Glutamatergic neuron (in vitro differentiated cells): ENCODE measurements around the gene CD109. TPM values are rescaled to one million over a fixed set of nuclear protein-coding genes. Genes with fewer than 3 reads are reported as not detected.
A peak's percentile ranks its signal among the peaks of the same experiment; 100 is the strongest.
"Not testable (repeated sequence)": the region's sequence is repeated elsewhere in the genome, so short reads cannot be mapped to it uniquely, and the experiment has no call there.

ENCODE experiments used
- DNase-seq: peaks from one replicate; pipeline ENCODE4 v3.0.0; 2022
- H3K27ac Mint-ChIP-seq: one replicate; pipeline ENCODE4 v1.8.0; 2020; ENCODE audit warnings: mild to moderate bottlenecking, mixed read lengths, inconsistent platforms; ENCODE audit not compliant: unreplicated experiment
- H3K27me3 Mint-ChIP-seq: one replicate; pipeline ENCODE4 v1.8.0; 2020; ENCODE audit warnings: mild to moderate bottlenecking, moderate library complexity, mixed read lengths, inconsistent platforms; ENCODE audit not compliant: unreplicated experiment
- H3K36me3 Mint-ChIP-seq: one replicate; pipeline ENCODE4 v1.8.0; 2020; ENCODE audit warnings: mild to moderate bottlenecking, mixed read lengths, inconsistent platforms; ENCODE audit not compliant: unreplicated experiment
- H3K4me1 Mint-ChIP-seq: one replicate; pipeline ENCODE4 v1.8.0; 2020; ENCODE audit warnings: mild to moderate bottlenecking, low read depth, mixed read lengths, inconsistent platforms; ENCODE audit not compliant: unreplicated experiment
- H3K4me3 Mint-ChIP-seq: one replicate; pipeline ENCODE4 v1.8.0; 2020; ENCODE audit warnings: mild to moderate bottlenecking, mixed read lengths, inconsistent platforms; ENCODE audit not compliant: unreplicated experiment
- H3K9me3 Mint-ChIP-seq: one replicate; pipeline ENCODE4 v1.8.0; 2020; ENCODE audit warnings: mild to moderate bottlenecking, moderate library complexity, mixed read lengths, inconsistent platforms; ENCODE audit not compliant: unreplicated experiment
- total RNA-seq: library from RNA; stranded (reverse); fragmentation: NEBNext Ultra II Directional; extraction: Animal tissue kit (Norgen Biotek cat#: 25700); gene quantifications from one replicate; pipeline ENCODE4 v1.2.1, GENCODE V29; 2021; ENCODE audit not compliant: unreplicated experiment
- TF ChIP-seq, protein P1 (sequence below): fragments of 200-600 bp; sonication (generic); IDR thresholded peaks from one replicate; pipeline ENCODE4 v1.5.0; 2021; ENCODE audit not compliant: partially characterized antibody, unreplicated experiment

Gene CD109
- total RNA-seq, 1 donor from 2014 or later, result 0.49 TPM

DNA sequence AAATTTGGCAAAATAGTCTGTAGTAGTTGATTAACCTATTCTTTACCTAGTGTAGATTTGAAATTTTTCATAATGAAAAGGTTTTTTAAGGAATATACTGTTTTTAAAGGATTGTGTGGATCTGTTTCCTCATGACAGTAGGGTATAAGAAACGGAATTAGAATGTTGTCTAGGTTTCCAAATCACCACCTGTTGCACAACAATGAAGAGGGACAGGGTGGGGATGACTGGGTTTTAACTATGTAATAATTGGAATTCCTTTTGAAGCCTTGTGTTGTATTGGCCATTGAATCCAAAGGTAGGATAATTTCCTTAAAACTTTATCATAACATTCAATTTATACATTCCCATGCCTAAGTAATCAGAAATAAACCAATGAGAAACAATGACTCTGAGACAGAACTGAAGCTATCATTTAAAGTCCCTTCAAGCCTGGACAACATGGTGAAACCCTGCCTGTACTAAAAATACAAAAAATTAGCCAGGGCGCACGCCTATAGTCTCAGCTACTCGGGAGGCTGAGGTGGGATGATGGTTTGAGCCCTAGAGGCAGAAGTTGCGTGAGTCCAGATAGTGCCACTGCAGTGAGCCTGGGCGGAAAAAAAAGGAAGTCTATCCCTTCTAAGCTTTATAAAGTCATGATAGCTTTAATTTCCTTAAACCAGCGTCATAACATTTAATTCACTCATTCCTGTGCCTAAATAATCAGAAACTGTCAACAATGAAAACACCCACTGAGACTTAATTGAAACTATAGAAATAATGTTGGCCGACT is 23.9 kb upstream of the CD109 start:
- Mint-ChIP-seq H3K4me3 (no peak overlapping the region), H3K27me3 (peaks cover 2% of the 10 kb centered on the region), H3K9me3 (no peaks in the 10 kb centered on the region), H3K36me3 (no peaks in the 10 kb centered on the region), H3K27ac (no peak overlapping the region), H3K4me1 (peaks cover 4% of the 10 kb centered on the region)
- no peak for DNase-seq
- TF ChIP-seq, protein P1, sequence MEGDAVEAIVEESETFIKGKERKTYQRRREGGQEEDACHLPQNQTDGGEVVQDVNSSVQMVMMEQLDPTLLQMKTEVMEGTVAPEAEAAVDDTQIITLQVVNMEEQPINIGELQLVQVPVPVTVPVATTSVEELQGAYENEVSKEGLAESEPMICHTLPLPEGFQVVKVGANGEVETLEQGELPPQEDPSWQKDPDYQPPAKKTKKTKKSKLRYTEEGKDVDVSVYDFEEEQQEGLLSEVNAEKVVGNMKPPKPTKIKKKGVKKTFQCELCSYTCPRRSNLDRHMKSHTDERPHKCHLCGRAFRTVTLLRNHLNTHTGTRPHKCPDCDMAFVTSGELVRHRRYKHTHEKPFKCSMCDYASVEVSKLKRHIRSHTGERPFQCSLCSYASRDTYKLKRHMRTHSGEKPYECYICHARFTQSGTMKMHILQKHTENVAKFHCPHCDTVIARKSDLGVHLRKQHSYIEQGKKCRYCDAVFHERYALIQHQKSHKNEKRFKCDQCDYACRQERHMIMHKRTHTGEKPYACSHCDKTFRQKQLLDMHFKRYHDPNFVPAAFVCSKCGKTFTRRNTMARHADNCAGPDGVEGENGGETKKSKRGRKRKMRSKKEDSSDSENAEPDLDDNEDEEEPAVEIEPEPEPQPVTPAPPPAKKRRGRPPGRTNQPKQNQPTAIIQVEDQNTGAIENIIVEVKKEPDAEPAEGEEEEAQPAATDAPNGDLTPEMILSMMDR, result no peak

DNA sequence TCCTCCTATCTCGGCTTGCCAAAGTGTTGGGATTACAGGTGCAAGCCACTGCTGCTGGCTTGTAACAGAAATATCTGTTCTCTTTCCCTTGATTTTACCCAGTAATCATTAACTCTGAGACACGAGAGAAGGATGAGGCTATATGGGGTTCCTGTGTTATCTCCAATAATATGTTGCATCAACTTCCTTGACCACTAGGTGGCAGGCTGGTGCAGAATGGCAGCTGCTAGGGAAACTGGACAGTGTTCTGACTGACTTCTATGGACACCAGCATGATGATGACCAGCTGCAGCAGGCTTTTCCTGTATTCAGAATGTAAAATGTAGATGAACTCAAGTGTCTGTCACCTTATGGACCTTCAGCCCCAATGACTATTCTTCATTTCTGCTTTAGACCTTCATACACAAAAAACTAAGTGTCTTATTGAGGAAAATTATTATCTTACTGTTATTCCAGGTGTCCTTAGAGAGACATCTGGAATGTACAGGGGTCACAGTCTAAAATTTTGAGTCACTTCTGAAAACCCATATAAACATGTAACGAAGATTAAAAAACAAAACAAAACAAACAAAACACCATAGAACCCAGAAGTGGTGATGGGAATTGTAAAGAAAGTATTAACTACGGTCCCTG is 20.4 kb upstream of the CD109 start:
- H3K27ac Mint-ChIP-seq, result no peak overlapping the region
- H3K36me3 Mint-ChIP-seq, result no peaks in the 10 kb centered on the region
- H3K4me1 Mint-ChIP-seq, result peaks cover 3% of the 10 kb centered on the region
- H3K9me3 Mint-ChIP-seq, result no peaks in the 10 kb centered on the region
- peak; percentile 80 for DNase-seq
- no peak overlapping the region for H3K4me3 Mint-ChIP-seq
- H3K27me3 Mint-ChIP-seq, result peaks cover 2% of the 10 kb centered on the region
- TF ChIP-seq, protein P1, result peak; percentile 95

DNA sequence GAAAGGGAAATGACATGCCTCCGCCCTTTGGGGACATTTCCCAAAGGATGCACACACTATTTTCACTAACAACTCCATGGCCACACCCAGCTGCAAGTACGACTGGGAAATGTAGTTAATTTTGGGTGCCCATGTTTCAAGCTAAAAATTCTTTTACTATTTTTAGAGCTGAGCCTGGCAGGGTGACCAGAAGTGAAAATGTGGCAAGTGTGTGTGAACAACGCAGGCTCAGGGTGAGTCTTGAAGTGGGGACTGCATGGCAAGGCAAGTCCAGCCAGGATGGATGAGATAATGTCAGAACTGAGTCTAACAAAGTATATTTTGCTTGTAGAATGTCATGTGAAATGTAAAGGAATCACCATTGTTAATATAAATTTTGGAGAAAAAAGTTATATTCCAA is 17.0 kb upstream of the CD109 start:
- H3K27me3 Mint-ChIP-seq, result no peaks in the 10 kb centered on the region
- no peak overlapping the region for H3K4me3 Mint-ChIP-seq
- peaks cover 3% of the 10 kb centered on the region for H3K9me3 Mint-ChIP-seq
- DNase-seq, result no peak
- no peaks in the 10 kb centered on the region for H3K4me1 Mint-ChIP-seq
- H3K27ac Mint-ChIP-seq, result no peak overlapping the region
- TF ChIP-seq, protein P1, result no peak
- H3K36me3 Mint-ChIP-seq, result peaks cover 13% of the 10 kb centered on the region

DNA sequence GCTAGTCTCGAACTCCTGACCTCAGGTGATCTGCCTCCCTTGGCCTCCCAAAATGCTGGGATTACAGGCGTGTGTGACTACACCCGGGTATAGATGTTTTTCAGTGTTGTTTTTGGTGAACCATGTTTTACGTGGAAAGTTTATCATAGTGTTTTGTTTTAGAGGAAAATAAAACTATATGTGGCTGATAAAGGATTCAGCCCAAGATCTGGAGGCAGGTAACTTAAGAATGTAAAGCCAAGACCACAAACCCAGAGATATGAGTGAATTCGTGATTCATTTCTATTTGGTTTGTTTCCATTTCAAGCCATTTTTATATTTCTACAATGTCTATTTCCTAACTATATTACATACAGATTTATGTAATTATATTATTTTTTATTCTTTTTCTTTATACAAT is 16.2 kb upstream of the CD109 start:
- DNase-seq, H3K27me3 Mint-ChIP-seq, H3K27ac Mint-ChIP-seq, H3K4me3 Mint-ChIP-seq, H3K4me1 Mint-ChIP-seq, H3K9me3 Mint-ChIP-seq: not testable (repeated sequence)
- H3K36me3 Mint-ChIP-seq, result peaks cover 13% of the 10 kb centered on the region

DNA sequence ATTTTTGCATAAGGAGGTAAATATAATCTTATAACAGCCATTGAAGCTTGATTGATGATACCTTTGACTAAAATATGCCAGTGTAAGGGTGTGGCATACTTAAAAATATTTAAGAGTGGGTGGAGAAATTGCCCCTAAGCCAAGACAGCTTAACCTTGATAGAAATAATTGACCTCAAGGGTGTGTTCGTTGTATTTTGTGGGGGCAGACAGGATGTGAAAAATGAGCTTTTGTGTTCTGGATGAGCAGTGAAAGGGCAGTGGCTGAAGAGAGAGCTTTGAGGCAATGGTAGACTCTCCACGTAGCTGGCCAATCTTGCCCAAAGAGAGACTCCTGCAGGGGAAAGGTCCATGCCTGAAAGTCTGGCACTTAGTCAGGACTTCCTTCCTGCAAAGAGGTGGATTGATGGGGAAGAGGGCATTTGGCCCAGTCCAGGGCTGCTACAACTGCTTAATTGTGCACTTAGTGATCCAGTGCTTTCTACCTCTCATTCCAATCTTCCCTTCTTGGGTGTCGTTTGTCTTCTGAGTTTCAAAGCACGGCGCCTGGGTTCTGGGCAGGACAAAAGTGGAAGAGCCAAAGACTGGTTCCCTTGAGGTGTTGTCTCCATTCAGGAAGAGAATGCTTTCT is 15.6 kb upstream of the CD109 start:
- Mint-ChIP-seq H3K36me3 (peaks cover 13% of the 10 kb centered on the region), H3K9me3 (peaks cover 3% of the 10 kb centered on the region), H3K4me3 (no peak overlapping the region), H3K27ac (no peak overlapping the region), H3K4me1 (no peaks in the 10 kb centered on the region), H3K27me3 (no peaks in the 10 kb centered on the region)
- DNase-seq, result no peak
- TF ChIP-seq, protein P1, result no peak

DNA sequence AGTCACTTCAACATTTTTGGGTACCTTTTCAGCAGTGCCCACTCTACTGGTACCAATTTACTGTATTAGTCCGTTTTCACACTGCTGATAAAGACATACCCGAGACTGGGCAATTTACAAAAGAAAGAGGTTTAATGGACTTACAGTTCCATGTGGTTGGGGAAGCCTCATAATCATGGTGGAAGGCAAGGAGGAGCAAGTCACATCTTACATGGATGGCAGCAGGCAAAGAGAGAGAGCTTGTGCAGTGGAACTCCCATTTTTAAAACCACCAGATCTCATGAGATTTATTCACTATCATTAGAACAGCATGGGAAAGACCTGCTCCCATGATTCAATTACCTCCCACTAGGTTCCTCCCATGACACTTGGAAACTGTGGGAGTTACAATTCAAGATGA is 12.4 kb upstream of the CD109 start:
- H3K4me3 Mint-ChIP-seq, DNase-seq, H3K4me1 Mint-ChIP-seq, H3K9me3 Mint-ChIP-seq, H3K27me3 Mint-ChIP-seq, H3K27ac Mint-ChIP-seq: not testable (repeated sequence)
- peaks cover 13% of the 10 kb centered on the region for H3K36me3 Mint-ChIP-seq
